ENCODE results near the gene CRYBB3.
"Not testable (repeated sequence)": the region's sequence is repeated elsewhere in the genome, so short reads cannot be mapped to it uniquely, and the experiment has no call there.

The CRYBB3 gene

GRCh38 chr22:25174888-25175411 lies 24.7 kb upstream of the CRYBB3 start:
- no peak for DNase-seq (ENCODE audit: low read depth, low spot score)

- peak; percentile 30 for DNase-seq (ENCODE audit: low read depth, low spot score)
Measured at GRCh38 chr22:25176175-25176574, 23.5 kb upstream of the CRYBB3 start.

- no peak for DNase-seq (ENCODE audit: low read depth, low spot score)
Measured at GRCh38 chr22:25176799-25177198, 22.9 kb upstream of the CRYBB3 start.

GRCh38 chr22:25177226-25177625 lies 22.4 kb upstream of the CRYBB3 start:
- no peak for DNase-seq (ENCODE audit: low read depth, low spot score)

GRCh38 chr22:25177895-25178294 lies 21.8 kb upstream of the CRYBB3 start:
- no peak for DNase-seq (ENCODE audit: low read depth, low spot score)

- DNase-seq (ENCODE audit: low read depth, low spot score), result not testable (repeated sequence)
Measured at GRCh38 chr22:25178348-25178747, 21.3 kb upstream of the CRYBB3 start.

- not testable (repeated sequence) for DNase-seq (ENCODE audit: low read depth, low spot score)
Measured at GRCh38 chr22:25178869-25179631, 20.6 kb upstream of the CRYBB3 start.

GRCh38 chr22:25182131-25183110 lies 17.2 kb upstream of the CRYBB3 start:
- no peak for DNase-seq (ENCODE audit: low read depth, low spot score)

- DNase-seq (ENCODE audit: low read depth, low spot score), result no peak
Measured at GRCh38 chr22:25183949-25184619, 15.6 kb upstream of the CRYBB3 start.

- no peak for DNase-seq (ENCODE audit: low read depth, low spot score)
Measured at GRCh38 chr22:25186140-25186539, 13.5 kb upstream of the CRYBB3 start.

GRCh38 chr22:25187469-25187868 lies 12.2 kb upstream of the CRYBB3 start:
- no peak for DNase-seq (ENCODE audit: low read depth, low spot score)

GRCh38 chr22:25192406-25192805 lies 7.3 kb upstream of the CRYBB3 start:
- DNase-seq (ENCODE audit: low read depth, low spot score), result no peak

GRCh38 chr22:25193130-25193529 lies 6.5 kb upstream of the CRYBB3 start:
- DNase-seq (ENCODE audit: low read depth, low spot score), result no peak

- peak; percentile 45 for DNase-seq (ENCODE audit: low read depth, low spot score)
Measured at GRCh38 chr22:25193548-25193947, 6.1 kb upstream of the CRYBB3 start.

GRCh38 chr22:25196326-25196725 lies 3.3 kb upstream of the CRYBB3 start:
- no peak for DNase-seq (ENCODE audit: low read depth, low spot score)

- DNase-seq (ENCODE audit: low read depth, low spot score), result no peak
Measured at GRCh38 chr22:25197340-25197739, 2.3 kb upstream of the CRYBB3 start.

- DNase-seq (ENCODE audit: low read depth, low spot score), result no peak
Measured at GRCh38 chr22:25200967-25201366, 1.3 kb downstream of the CRYBB3 start.

GRCh38 chr22:25201557-25202273 lies 2.1 kb downstream of the CRYBB3 start:
- no peak for DNase-seq (ENCODE audit: low read depth, low spot score)

- DNase-seq (ENCODE audit: low read depth, low spot score), result peak; percentile 83
Measured at GRCh38 chr22:25202290-25202921, 2.7 kb downstream of the CRYBB3 start.

GRCh38 chr22:25203082-25203481 lies 3.4 kb downstream of the CRYBB3 start:
- no peak for DNase-seq (ENCODE audit: low read depth, low spot score)

GRCh38 chr22:25204547-25204946 lies 4.9 kb downstream of the CRYBB3 start:
- DNase-seq (ENCODE audit: low read depth, low spot score), result not testable (repeated sequence)

All from astrocyte of the hippocampus (primary cell).